Colon (tissue), 2 donors: ENCODE data around the gene ANK3.
"Not testable (repeated sequence)": the region's sequence is repeated elsewhere in the genome, so short reads cannot be mapped to it uniquely, and the experiment has no call there.

ENCODE experiments used
- FAIRE-seq: peaks from 2 replicates; lab custom pipeline; 2012; peaks lifted over from hg19 to GRCh38; lab: Jason Lieb, UNC
- donor health status: control.
- donor health status: control.

The ANK3 gene

GRCh38 chr10:60304829-60305379 is 84.8 kb downstream of the ANK3 start:
- no peak for FAIRE-seq

- no peak for FAIRE-seq
These were observed 85.9 kb downstream of the ANK3 start for GRCh38 chr10:60303778-60304177.

DNA sequence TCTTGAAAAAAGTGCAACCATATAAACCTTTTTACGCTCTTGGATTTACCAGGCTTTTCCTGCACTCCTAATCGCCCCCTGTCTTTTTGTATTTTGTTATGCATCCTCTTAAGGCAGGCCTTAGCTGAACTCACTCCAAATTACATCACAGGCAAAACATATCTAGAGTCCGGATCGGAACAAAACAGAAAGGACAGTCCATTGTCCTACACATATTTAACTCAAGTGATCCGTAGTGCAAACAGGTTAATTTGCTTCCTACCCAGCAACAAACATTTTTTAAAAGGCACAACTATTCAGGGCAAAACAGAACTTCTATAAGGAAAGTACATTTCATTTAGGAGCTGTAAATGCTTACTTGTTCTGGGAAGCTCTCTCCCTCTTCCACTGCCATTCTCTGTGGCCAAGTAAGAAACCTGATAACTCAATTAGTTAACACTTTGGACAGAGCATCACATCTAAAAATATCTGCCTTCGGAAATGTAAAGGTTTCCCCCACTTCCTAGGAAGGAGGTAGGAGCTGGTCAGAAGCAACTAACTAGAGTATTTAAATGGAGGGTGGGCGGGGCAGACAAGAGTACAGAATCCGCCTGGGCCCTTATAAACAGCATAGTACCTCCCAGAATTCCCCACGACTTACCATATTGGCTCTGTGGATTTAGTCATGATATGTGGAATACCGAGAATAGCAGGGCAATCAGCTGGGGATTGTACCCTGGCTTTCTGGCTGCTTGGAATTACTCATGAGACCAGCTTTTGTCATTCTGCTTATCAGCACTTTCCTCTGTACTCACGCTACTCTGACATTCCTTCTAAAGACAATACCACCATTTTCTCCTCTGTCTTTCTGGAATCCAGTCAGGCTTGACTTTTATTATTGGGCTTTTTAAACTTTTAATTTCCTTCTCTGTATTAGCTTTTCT is 89.5 kb downstream of the ANK3 start:
- no peak for FAIRE-seq

DNA sequence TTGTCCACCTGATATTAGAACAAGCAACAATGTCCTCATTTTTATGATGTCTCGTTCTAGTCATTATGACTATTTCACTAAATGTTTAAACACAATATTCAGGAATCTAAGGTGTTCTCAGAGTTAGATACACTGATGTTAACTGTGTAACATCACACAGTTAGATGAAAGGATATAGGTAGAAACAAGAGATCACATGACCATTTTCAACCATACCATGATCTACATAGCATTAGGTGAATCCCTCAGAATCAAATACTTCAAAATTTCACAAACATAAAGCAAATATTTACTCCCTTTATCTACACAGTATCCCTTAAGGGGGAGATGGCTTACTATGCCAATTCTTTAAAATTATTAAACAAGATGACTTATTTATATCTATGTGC is 90.3 kb downstream of the ANK3 start:
- FAIRE-seq, result no peak

- FAIRE-seq, result no peak
These were observed 91.0 kb downstream of the ANK3 start for GRCh38 chr10:60298408-60299389.

DNA sequence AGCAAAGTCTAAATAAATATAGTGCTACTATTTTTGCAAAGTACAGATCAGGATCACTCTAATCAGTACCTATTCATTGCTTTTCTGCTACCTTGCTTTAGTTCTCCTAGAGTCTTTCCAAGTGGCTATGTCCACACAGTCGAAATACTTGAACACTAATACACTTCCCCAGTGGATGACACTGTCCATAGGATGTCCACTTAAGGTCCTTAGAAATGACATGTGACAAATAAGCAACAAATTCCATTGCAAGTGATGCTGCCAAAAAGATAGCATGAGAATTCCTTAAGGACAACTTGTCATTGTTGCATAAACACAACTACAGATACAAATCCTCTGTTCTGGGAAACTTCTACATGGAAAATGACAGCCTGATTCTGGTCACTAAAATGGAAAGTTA is 93.6 kb downstream of the ANK3 start:
- no peak for FAIRE-seq

- no peak for FAIRE-seq
These were observed 94.4 kb downstream of the ANK3 start for GRCh38 chr10:60295028-60295937.

DNA sequence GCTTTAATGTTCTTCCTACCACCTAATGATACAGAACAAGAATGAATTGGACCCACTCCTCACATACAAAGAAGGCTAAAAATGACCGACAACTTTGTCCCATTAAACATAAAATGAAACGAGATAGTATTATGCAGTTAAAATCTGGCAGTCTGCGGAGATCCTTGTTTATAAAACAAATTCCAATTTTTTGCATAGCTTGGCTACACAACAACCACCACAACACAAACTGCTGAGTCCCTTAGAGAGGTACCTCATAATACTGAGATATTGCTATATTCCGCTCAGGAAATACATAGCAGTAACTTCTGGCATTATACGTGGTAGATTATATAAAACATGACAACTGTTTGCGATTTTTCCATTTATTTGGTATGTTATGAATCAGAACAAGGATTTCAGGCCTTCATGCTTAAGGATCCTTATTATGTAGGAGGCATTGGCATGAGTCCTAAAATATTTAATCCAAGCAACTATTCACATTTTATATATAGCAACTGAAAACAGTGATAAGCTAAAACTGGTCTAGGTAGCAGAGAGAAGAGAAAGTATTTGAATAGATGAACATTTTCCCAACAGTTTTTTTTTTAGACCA is 96.0 kb downstream of the ANK3 start:
- FAIRE-seq, result no peak

DNA sequence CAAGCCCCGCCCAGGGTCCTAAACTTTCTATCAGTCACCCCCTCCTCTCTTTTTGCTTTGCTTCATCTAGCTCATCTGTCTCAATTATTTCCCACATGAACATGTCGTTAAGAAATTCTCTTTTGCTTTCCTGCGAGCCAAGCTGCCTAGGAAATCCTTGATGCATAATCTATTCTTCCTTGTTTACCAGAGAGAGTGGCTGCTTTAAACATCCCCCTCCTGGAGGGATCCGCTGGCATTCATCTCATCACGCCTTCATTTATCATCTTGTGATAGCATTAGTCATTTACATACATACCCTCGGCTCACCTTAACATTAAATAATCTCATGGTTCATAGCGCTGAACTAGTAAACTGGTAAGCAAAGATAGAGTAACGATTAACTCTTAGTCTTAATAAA is 96.7 kb downstream of the ANK3 start:
- FAIRE-seq, result no peak

DNA sequence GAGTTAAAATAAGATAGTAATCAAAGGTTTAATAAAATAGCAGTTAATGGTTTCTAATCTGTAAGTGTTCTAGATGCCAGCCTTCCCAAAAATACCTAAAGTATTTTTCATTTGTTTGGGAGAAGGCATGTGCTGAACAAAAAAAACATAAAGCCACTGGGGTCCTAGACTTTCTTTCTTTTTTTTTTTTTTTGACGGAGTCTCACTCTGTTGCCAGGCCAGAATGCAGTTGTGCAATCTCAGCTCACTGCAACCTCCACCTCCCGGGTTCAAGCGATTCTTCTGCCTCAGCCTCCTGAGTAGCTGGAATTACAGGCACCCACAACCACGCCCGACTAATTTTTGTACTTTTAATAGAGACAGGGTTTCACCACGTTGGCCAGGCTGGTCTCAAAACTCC is 97.1 kb downstream of the ANK3 start:
- not testable (repeated sequence) for FAIRE-seq

- FAIRE-seq, result no peak
These were observed 98.2 kb downstream of the ANK3 start for GRCh38 chr10:60291344-60291930.

GRCh38 chr10:60290558-60290957 is 99.1 kb downstream of the ANK3 start:
- no peak for FAIRE-seq

DNA sequence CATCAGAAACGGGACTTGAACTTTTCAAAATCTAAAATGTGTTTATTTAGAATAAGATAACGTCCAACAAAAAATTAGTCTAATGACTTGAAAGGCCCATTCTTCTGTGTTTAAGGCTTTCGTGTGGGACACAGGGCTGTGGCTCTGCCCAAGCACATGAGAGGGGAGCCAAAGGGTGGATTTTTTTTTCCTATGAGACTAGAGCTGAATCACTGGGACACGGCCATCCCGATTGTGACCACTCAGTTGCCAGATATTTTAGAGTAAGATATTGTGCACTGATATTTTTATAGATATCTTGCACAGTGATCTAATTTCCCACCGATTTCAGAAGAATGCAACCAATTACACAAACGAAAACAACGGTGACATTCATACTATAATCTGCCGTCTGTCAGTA is 99.9 kb downstream of the ANK3 start:
- FAIRE-seq, result no peak

GRCh38 chr10:60288256-60288655 is 101.4 kb downstream of the ANK3 start:
- no peak for FAIRE-seq

DNA sequence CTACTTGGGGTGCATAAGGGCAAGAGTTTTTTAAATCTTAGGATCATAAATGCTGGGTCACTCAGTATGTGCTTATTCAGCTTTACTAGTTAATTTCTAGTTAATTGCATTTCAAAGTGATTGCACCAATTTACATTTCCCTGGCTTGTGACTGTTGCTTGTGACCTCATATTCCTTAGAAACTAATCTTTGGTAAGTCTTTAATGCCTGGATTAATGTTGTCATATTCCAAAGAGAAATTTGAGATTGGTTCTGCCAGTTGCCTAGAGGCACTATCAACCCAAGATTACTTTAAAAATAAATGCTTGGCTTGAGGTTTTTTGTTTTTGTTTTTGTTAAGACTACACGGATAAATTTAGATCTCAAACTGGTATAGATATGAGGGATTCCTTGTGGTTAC is 103.1 kb downstream of the ANK3 start:
- no peak for FAIRE-seq

GRCh38 chr10:60283397-60283796 is 106.3 kb downstream of the ANK3 start:
- FAIRE-seq, result no peak

GRCh38 chr10:60282771-60283353 is 106.8 kb downstream of the ANK3 start:
- FAIRE-seq, result no peak

DNA sequence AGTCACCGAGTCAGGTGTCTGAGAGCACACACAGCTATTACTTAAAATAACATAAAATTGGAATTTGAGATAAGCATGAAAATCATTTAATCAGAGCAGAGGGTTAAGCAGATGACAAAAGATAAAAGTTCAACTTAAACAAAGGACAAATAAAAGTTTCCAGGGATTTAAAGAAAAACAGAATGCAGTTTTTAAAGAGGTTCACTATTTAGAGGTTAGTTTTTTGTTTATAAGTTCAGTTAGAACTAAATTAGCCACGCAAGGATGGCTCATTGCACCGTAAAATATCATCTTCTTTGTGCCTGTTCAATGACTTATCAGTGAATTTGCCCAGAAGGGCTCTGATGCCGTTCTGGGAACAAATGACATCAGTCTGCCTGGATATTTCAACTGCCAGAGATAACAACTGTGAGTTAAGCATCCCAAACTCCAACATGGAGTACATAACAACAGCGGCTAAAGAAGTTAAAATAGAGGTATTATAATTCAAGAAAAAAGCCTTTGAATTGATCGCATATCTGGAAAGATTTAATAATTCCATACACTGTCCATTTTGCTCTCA is 107.8 kb downstream of the ANK3 start:
- no peak for FAIRE-seq

- FAIRE-seq, result no peak
These were observed 108.3 kb downstream of the ANK3 start for GRCh38 chr10:60281331-60281730.

DNA sequence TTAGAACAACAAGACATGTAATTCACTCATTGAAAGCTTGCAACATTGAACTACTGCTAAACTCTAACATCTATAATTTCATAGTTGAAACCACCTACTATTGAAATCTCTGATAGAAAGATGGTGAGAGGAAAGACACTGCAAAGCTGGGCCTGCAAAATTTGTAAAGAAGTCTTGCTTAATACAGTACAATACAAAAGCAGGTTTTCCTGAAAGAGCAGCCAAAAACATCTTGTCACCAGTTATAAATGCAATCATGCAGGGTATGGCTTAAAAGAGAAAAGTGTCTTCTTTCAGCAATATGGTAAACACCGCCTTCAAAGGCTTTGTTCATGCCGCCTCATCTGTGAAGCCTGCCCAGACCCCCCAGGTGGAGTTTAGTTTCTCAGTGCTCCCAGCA is 109.2 kb downstream of the ANK3 start:
- no peak for FAIRE-seq
